Ramos (cell line): ENCODE measurements around the gene PSG4.
"Not testable (repeated sequence)": the region's sequence is repeated elsewhere in the genome, so short reads cannot be mapped to it uniquely, and the experiment has no call there.

Source experiments
- in situ Hi-C: fragments of 300-500 bp; cut with MboI; formaldehyde crosslinking; loops from one replicate; pipeline ENCODE4 v1.14.3; 2022; ENCODE audit warnings: low sequenced_read_pairs; ENCODE audit not compliant: unreplicated experiment

Gene PSG4

GRCh38 chr19:43201337-43201801 is 4.1 kb downstream of the PSG4 start:
- in situ Hi-C loops, result not testable (repeated sequence)

- in situ Hi-C loops, result not testable (repeated sequence)
Observed at GRCh38 chr19:43198686-43199419, 6.6 kb downstream of the PSG4 start.

- in situ Hi-C loops, result not testable (repeated sequence)
Observed at GRCh38 chr19:43197666-43198397, 7.6 kb downstream of the PSG4 start.

GRCh38 chr19:43194397-43194796 is 11.0 kb downstream of the PSG4 start:
- in situ Hi-C loops, result not testable (repeated sequence)

- in situ Hi-C loops, result not testable (repeated sequence)
Observed at GRCh38 chr19:43192381-43193155, 12.9 kb downstream of the PSG4 start.

GRCh38 chr19:43188092-43188491 is 17.3 kb downstream of the PSG4 start:
- in situ Hi-C loops, result not testable (repeated sequence)

- in situ Hi-C loops, result not testable (repeated sequence)
Observed at GRCh38 chr19:43186311-43186935, 19.0 kb downstream of the PSG4 start, which contains the start of gene PSG5. Gene PSG5 (minus strand): TSS chr19:43186536. CDS start chr19:43186405, 131 bp downstream.

- in situ Hi-C loops, result not testable (repeated sequence)
Observed at GRCh38 chr19:43181869-43182771, 23.3 kb downstream of the PSG4 start.

GRCh38 chr19:43179569-43180147 is 25.8 kb downstream of the PSG4 start:
- in situ Hi-C loops, result not testable (repeated sequence)

GRCh38 chr19:43178577-43178976 is 26.9 kb downstream of the PSG4 start:
- in situ Hi-C loops, result not testable (repeated sequence)

- in situ Hi-C loops, result not testable (repeated sequence)
Observed at GRCh38 chr19:43165906-43166305, 39.5 kb downstream of the PSG4 start.

- in situ Hi-C loops, result not testable (repeated sequence)
Observed at GRCh38 chr19:43163135-43163534, 42.3 kb downstream of the PSG4 start.

GRCh38 chr19:43162261-43162660 is 43.2 kb downstream of the PSG4 start:
- in situ Hi-C loops, result not testable (repeated sequence)

- in situ Hi-C loops, result no loop called here
Observed at GRCh38 chr19:43152214-43152613, 53.2 kb downstream of the PSG4 start.

- in situ Hi-C loops, result not testable (repeated sequence)
Observed at GRCh38 chr19:43149788-43150187, 55.6 kb downstream of the PSG4 start.

GRCh38 chr19:43148233-43148632 is 57.2 kb downstream of the PSG4 start:
- in situ Hi-C loops, result no loop called here
